ENCODE results near the gene FOXN3.

FOXN3 gene

DNA sequence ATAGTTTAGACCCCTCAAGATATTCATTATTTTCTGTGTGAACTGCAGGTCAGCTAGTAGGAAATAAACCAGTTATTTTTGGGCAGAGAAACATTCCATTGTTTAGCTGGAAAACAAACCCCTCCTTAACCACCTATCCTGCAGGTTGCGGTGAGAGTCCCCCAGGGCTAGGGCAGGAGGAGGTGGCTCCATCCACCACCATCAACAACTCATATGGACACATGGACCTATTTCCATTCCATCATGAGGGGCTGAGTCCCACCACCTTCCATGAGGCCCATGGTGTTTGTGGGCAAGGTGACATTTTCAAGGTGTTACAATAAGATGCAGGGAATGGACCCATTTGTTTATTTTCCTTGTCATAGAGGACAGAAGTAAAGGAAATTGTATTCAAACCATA lies 160.1 kb downstream of the FOXN3 start:
- H3K4me3 ChIP-seq (ENCODE audit: low read length): no peak overlapping the region
- TF ChIP-seq, protein P1, sequence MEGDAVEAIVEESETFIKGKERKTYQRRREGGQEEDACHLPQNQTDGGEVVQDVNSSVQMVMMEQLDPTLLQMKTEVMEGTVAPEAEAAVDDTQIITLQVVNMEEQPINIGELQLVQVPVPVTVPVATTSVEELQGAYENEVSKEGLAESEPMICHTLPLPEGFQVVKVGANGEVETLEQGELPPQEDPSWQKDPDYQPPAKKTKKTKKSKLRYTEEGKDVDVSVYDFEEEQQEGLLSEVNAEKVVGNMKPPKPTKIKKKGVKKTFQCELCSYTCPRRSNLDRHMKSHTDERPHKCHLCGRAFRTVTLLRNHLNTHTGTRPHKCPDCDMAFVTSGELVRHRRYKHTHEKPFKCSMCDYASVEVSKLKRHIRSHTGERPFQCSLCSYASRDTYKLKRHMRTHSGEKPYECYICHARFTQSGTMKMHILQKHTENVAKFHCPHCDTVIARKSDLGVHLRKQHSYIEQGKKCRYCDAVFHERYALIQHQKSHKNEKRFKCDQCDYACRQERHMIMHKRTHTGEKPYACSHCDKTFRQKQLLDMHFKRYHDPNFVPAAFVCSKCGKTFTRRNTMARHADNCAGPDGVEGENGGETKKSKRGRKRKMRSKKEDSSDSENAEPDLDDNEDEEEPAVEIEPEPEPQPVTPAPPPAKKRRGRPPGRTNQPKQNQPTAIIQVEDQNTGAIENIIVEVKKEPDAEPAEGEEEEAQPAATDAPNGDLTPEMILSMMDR (IDR thresholded peaks at IDR 0.05; ENCODE audit: insufficient read depth, low read depth, low read length, missing control alignments): no peak
- no peak for DNase-seq (ENCODE audit: low read depth)

DNA sequence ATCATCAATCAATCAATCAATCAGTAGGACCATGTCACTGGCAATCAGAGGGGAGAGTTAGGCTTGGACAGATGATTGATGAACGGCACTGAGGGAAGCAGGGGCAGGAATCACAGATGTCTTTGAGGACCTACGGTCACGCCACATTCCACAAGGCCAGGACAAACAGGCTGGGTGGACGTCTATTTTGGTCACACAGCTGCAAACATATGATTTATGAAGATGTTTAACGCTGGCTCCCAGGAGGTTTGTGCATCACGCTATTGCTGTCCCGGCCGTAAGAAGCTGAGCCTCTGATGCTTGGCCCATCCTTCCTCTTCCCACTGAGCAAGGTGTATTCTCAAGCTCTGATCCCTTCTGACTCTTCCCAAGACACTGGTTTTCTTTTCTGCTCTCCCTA lies 160.8 kb downstream of the FOXN3 start:
- no peak overlapping the region for H3K4me3 ChIP-seq (ENCODE audit: low read length)
- TF ChIP-seq, protein P1 (IDR thresholded peaks at IDR 0.05; ENCODE audit: insufficient read depth, low read depth, low read length, missing control alignments): no peak
- DNase-seq (ENCODE audit: low read depth): no peak

DNA sequence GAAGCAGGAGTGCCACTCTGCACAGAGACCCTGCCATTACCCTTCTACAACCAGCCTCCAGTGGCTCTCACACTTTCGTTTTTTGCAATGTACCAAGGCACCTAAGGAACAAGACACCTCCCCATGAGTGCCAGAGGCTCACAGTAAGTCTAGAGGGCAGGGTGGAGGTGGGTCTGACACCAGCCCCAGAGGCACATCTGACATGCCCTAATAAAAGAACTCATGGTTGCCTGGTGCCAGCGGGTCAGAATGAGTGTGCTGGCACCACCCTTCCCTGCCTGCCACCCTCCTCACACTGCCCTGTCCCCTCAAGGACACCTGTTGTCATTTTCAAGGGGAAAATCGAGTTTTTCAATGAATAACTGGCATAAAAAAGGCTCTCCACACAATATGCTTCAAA lies 161.2 kb downstream of the FOXN3 start:
- H3K4me3 ChIP-seq (ENCODE audit: low read length): no peak overlapping the region
- TF ChIP-seq, protein P1 (IDR thresholded peaks at IDR 0.05; ENCODE audit: insufficient read depth, low read depth, low read length, missing control alignments): no peak
- no peak for DNase-seq (ENCODE audit: low read depth)

DNA sequence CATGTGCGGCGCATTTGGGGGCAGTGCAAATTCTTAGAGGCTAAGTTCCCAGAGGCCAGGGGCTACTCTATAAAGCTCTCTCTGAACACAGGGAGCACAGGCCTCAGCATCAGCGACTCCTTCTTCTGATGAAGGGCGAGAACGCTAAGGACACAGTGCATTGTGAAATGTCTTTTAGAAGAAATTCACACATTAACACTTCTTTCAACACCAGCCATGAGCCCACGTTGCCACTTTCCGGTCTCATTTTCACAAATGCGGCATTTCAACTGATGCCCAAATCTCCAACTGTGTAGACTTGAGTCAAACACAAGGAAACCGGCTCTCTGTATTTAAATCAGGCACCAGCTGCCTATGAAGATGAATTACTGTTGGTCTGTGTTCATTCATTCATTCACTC lies 162.0 kb downstream of the FOXN3 start:
- DNase-seq (ENCODE audit: low read depth): no peak
- H3K4me3 ChIP-seq (ENCODE audit: low read length): no peak overlapping the region
- TF ChIP-seq, protein P1 (IDR thresholded peaks at IDR 0.05; ENCODE audit: insufficient read depth, low read depth, low read length, missing control alignments): no peak

DNA sequence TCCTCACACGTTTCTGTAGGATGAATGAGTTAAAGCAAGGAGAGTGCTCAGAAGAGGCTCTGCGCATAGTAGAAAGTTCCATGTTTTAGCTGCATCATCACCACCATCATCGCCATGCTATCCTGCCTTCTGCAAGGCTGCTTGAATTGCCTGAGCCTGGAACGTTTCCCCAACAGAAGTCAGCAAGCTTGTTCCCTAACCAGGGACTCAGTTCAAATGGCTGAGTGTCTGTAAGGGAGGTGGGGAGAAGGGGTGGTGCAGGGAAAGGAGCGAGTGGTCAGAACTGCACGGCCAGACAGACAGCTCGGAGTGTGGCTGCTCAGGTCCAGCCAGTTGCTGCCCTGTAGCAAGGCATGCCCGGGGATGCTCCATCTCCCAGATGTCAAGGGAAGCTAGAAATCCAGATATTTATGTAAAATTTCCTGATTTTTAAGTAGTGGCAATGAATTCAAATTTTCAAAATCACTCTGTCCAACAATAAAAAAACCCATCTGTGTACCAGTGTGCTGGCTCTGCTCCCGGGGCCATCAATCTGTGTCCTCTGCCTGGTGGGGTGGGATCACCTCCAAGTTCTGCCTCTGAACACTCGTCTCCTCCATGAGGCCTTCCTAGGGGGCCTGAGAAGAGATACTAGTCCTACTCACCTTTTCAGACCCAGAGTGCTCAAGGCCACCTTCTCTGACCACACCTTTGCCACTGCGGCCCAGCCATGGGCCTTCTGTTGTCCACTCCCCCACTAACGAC lies 162.7 kb downstream of the FOXN3 start:
- no peak for DNase-seq (ENCODE audit: low read depth)
- TF ChIP-seq, protein P1 (IDR thresholded peaks at IDR 0.05; ENCODE audit: insufficient read depth, low read depth, low read length, missing control alignments): no peak
- no peak overlapping the region for H3K4me3 ChIP-seq (ENCODE audit: low read length)

DNA sequence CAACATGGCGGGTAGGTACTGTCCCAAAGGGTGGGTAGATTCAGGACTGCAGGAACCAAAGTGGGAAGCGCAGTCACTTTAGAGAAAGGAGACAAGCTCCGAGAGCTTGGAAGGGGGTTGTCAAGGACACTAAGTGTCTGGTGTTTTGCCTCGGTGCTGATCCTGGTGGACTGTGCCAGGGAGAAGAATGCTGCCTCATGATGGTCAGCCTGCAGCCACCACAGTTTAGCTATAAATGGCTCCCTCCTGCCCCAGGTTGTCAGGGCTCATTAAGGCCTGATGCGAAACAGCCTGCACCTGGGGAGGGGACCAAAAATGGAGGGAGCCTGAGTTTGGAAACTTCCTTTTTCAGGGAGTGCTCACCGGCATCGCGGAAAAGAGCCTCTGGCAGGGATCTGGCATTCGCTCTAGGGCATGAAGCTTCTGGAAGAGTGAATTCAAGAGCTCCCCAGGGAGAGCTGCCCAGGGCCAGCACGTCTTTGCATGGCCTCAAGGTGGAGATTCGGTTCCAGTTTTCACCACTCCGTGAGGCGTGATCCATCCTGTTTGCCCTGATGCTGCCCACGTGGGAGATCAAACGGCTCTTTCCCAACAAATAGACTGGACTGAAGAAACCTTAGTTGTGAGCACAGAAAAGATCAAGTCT lies 164.0 kb downstream of the FOXN3 start:
- no peak overlapping the region for H3K4me3 ChIP-seq (ENCODE audit: low read length)
- DNase-seq (ENCODE audit: low read depth): peak; percentile 50
- TF ChIP-seq, protein P1 (IDR thresholded peaks at IDR 0.05; ENCODE audit: insufficient read depth, low read depth, low read length, missing control alignments): peak; percentile 14
